ENCODE results near the gene CACNB2.

Gene CACNB2

DNA sequence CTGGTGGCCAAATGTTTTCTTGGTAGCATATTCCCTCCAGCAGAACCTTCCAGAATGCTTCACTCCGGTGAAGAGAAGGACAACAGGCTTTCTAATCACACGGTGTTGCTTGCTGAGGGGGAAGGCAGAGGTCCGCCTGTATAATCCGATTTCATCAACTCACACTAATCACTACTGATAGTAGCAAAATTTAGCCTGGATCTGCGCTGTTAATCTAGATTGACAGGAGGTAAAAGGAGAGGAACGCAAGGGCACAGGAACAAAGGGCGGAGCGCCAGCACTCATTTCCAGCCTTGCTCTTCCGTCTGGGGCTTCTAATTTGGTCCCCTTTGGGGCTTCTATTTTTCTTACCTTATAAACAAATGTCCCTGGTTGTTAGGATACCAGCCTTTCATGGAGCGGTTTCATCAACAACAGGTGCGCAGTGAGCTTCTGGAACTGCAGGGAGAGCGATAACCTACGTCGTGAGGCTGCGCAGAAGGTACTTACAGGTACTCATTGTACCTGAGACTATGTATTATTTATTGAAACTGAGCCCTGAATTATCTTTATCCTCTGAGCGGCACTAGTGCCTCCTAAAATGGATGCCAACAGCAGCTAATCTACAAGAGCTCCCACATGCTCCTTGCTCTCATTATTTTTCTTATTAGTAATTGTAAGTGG lies 150.6 kb downstream of the CACNB2 start:
- DNase-seq (ENCODE audit: low read depth in 2 of 2): no peak

- no peak for DNase-seq (ENCODE audit: low read depth in 2 of 2)
Observed at GRCh38 chr10:18293536-18294510, 153.6 kb downstream of the CACNB2 start.

GRCh38 chr10:18294633-18295032 lies 154.4 kb downstream of the CACNB2 start:
- DNase-seq (ENCODE audit: low read depth in 2 of 2): no peak

GRCh38 chr10:18297659-18298058 lies 157.4 kb downstream of the CACNB2 start:
- DNase-seq (ENCODE audit: low read depth in 2 of 2): no peak

DNA sequence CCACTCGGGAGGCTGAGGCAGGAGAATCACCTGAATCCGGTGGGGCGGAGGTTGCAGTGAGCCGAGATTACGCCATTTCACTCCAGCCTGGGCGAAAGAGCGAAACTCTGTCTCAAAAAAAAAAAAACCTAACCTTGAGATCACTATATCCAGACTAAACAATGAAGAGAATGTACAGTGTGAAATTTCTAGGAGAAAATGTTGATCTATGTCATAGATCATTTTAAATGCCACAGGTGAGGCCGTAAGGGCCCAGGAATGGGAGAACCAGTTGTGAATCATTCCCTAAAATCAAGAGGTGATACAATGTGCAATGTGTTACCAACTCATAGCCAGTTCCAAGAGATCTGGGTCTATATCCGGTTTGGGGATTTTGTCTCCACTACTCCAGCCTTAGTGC lies 158.0 kb downstream of the CACNB2 start:
- DNase-seq (ENCODE audit: low read depth in 2 of 2): no peak

- no peak for DNase-seq (ENCODE audit: low read depth in 2 of 2)
Observed at GRCh38 chr10:18303851-18304801, 163.9 kb downstream of the CACNB2 start.

- no peak for DNase-seq (ENCODE audit: low read depth in 2 of 2)
Observed at GRCh38 chr10:18306031-18306430, 165.8 kb downstream of the CACNB2 start.

DNA sequence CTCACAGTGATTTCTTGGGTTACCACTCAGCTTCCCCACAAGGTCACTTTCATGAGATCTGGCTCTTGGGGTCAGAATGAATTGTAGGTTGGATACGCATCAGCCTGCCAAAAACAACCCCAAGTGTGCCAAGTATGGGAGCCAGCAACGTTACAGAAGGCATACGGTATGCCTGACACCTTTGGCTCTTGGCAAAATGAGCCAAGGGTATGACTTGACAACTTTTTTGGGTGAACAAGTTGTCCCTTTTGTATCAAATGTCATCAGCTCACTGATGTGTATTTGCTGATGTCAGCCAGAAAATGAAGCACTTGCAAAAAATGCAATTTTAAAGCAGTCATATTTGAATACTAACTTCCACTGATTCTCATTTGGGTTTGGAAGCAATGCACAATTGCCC lies 168.4 kb downstream of the CACNB2 start:
- no peak for DNase-seq (ENCODE audit: low read depth in 2 of 2)

DNA sequence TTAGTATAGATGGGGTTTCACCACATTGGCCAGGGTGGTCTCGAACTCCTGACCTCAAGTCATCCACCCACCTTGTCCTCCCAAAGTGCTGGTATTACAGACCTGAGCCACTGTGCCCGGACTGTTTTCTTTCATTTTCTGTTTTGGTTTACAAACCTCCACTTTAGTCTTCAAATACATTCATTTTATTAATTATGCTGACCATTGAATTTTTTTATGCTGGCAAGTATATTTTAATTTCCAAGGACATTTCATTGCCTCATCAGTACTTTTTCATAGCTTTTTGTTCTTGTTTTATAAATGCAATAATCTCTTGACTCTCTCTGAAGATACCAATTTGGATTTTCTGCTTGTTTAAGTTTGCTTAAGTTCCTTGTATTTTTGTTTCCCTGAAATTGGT lies 170.5 kb downstream of the CACNB2 start:
- no peak for DNase-seq (ENCODE audit: low read depth in 2 of 2)

DNA sequence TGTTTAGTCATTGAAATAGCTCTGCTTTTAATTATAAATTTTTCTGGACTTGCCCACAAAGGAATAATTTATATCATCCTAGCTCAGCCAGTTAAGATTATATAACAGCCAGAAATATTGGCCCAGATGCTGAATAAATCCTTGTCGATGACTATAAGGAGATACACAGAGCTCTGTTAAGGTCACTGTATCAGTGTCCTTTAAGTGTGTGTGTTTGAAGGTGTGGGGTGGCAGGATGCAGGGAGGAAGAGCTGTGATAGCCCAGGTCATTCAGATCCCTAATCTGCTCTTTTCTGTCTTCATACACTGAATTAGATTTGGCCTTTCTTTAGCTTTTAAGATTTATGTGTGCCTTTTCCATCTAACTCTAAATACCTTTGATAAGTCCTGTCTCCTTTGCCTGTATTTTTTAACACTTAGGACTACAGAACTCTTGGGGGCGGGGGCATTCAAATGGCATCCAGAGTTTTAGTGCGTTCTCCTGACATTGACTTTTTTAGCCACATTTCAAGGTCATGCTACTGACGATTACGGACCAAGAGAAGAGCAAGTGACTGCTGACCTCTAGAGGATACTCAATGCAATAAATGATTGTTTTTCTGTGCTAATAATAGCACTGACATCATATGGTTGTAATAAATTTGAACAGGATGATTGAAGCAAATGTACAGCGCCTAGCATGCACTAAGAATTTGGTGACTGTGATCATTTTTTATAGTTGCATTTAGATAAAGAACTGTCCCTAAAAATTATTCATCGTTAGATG lies 172.3 kb downstream of the CACNB2 start:
- no peak for DNase-seq (ENCODE audit: low read depth in 2 of 2)

GRCh38 chr10:18313140-18313530 lies 172.9 kb downstream of the CACNB2 start:
- DNase-seq (ENCODE audit: low read depth in 2 of 2): no peak

DNA sequence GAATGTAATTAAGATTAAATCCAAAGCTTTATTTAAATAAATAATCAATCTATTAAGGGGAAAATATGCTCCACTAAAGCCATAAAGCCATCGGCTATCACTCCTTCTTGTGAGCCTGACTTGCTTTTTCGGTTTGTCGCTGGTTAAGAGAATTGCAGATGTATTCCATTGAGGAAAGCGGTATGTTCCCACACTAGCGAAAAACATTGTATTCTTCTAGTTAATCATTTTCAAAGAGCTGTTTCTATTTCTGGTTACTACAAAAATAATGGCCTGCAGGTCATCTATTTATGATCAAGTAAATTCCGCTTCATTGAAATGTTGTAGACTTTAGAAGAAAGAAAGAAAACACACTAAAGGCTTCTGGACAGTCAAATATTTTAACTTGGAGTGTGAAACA lies 173.4 kb downstream of the CACNB2 start:
- DNase-seq (ENCODE audit: low read depth in 2 of 2): no peak

GRCh38 chr10:18319628-18320027 lies 179.4 kb downstream of the CACNB2 start:
- DNase-seq (ENCODE audit: low read depth in 2 of 2): no peak

DNA sequence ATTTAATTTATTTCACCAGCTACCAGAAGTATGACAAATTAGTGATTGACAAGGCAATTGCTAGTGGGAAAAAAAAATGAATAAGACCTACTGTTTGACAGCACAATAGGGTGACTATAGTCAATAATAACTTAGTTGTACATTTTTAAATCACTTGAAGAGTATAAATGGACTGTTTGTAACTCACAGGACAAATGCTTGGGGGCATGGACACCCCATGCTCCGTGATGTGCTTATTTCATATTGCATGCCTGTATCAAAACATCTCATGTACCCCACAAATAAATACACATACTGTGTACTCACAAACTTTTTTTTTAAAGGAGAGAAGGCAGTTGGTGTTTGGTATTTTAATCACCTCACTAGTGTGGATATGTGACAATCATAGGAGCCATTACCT lies 181.1 kb downstream of the CACNB2 start:
- DNase-seq (ENCODE audit: low read depth in 2 of 2): no peak

DNA sequence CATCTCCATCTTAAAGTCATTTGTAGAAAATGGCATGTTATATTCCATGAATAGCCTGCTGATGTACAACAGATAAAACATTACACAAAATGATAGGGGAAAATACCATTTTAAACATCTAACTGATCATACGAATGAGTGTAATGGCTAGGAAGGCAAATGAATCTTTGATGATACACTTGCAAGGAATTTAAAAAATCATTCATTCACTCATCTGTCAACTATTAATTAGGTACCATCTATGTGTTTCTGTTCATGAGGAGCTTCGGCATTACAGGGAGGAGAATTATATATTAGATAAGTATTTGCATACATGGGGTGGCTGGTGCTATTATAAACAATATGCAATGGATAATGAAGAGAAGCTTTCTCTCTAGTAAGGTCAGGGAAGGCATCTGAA lies 183.7 kb downstream of the CACNB2 start:
- DNase-seq (ENCODE audit: low read depth in 2 of 2): no peak

DNA sequence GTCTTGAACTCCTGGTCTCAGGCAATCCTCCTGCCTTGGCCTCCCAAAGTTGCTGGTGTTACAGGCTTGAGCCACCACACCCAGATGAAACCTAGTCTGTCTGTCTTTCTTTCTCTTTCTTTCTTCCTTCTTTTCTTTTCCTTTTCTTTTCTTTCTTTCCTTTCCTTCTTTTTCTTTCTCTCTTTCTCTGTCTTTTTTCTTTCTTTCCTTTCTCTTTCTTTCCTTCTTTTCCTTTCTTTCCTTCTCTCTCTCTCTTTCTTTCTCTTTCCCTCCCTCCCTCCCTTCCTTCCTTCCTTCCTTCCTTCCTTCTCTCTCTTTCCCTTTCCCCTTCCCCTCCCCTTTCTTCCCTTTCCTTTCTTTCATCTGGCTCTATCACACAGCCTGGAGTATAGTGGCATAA lies 185.2 kb downstream of the CACNB2 start:
- no peak for DNase-seq (ENCODE audit: low read depth in 2 of 2)

GRCh38 chr10:18325889-18326531 lies 185.8 kb downstream of the CACNB2 start:
- no peak for DNase-seq (ENCODE audit: low read depth in 2 of 2)

DNA sequence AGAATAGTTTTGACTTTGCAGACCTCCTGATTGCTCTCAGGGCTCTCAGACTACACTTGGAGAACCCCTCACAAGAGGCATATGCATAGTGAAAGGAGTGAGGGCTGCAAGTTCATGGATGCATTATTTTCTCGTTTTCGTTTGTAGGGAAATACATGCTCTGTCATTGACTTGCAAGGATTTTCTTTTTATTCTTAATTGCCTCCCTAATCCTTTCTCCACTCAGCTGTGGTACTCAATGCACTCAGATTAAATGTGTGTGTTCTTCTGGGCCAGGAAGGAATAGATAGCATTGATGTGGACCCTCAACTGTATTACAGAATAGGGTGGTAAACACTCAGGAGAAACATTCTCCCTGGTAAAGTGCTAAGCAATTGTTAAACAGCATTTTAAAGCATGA lies 188.7 kb downstream of the CACNB2 start:
- no peak for DNase-seq (ENCODE audit: low read depth in 2 of 2)

DNA sequence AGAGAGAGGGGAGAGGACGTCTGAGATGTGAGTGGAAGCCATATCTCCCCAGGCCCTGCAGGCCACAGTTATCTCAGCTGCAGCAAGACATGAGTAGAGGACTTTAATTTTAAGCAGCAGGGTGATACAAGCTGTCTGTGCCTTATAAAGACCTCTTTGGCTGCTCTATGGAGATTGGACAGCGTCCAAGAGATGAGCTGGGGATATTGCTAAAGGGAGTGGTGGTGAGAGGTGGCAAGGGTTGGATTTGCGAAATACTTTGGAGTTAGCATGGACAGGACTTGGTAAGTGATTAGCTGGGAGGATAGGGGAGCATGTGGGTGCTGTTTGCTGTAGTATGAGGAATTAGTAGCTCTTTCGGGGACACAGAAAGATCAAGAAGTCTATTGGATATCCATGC lies 191.8 kb downstream of the CACNB2 start:
- DNase-seq (ENCODE audit: low read depth in 2 of 2): no peak

GRCh38 chr10:18332484-18332883 lies 192.3 kb downstream of the CACNB2 start:
- no peak for DNase-seq (ENCODE audit: low read depth in 2 of 2)

- DNase-seq (ENCODE audit: low read depth in 2 of 2): no peak
Observed at GRCh38 chr10:18333621-18334020, 193.4 kb downstream of the CACNB2 start.
